Activated gamma-delta T cell treated with anti-CD3 and anti-CD28 coated beads, Interleukin-2, amount 50 U/mL, for 16 hours (primary cell): ENCODE data around the gene TRIL.

Experiments used
- DNase-seq: peaks from one replicate; pipeline ENCODE4 v3.0.0-alpha.2; 2020; ENCODE audit warnings: low read depth

The TRIL gene, protein sequence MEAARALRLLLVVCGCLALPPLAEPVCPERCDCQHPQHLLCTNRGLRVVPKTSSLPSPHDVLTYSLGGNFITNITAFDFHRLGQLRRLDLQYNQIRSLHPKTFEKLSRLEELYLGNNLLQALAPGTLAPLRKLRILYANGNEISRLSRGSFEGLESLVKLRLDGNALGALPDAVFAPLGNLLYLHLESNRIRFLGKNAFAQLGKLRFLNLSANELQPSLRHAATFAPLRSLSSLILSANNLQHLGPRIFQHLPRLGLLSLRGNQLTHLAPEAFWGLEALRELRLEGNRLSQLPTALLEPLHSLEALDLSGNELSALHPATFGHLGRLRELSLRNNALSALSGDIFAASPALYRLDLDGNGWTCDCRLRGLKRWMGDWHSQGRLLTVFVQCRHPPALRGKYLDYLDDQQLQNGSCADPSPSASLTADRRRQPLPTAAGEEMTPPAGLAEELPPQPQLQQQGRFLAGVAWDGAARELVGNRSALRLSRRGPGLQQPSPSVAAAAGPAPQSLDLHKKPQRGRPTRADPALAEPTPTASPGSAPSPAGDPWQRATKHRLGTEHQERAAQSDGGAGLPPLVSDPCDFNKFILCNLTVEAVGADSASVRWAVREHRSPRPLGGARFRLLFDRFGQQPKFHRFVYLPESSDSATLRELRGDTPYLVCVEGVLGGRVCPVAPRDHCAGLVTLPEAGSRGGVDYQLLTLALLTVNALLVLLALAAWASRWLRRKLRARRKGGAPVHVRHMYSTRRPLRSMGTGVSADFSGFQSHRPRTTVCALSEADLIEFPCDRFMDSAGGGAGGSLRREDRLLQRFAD

DNA sequence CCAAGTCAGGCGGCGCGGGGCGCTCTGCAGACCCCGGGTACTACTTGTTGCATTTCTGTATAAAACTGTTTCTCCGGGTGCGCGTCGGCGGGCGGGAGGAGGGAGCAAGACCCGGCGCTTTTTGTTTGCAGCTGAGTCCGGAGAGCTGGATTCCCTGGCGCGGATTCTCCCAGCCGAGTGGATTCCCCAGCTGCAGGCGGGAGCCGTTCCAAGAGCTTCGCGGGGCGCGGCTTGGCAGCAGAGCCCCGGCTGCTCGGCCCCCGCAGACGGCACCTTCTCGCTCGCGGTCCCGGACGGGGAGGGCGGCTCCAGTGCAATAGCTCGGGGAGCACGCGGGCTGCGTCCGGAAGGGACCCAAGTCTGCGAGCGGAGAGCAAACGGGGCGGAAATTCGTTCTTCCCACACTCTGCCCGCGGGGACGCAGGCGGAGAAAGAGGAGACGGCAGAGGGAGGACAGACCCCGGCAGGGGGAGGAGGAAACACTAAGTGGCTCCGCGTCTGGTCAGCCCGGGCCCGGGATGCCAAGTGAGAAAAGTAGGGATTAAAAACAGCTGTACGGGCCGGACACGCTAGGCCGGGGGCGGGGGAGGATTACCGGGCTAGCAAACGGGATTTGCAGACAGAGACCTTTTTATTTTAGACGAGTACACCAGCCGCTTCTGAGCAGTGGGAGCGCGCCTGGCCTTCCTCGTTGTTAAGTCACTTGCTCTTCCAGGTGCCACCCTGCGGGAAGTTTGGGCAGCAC, at the start of gene TRIL:
TSS of gene TRIL (minus strand) at position 96 of the 745 bp plus-strand sequence. CDS start 284 bp downstream, outside the sequence.
- DNase-seq: no peak

DNA sequence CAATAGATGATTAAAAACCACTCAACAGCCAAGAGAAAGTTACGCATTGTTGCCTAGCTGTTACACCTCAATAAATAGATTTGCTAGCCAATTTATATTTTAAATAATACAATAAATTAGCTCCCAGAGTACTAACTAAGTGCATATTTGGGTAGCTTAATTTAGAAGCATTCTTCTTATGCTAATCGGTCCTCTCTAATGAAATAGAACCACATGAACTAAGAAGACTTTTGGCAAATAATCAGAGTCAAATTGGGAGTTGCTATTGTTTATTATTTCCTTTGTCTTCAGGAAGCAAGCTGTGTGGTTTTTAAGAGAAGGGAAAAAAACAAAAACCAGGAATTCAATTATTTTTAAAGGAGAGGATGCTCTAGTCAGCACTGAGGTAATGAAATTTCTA, 49.0 kb upstream of the TRIL start:
- no peak for DNase-seq

DNA sequence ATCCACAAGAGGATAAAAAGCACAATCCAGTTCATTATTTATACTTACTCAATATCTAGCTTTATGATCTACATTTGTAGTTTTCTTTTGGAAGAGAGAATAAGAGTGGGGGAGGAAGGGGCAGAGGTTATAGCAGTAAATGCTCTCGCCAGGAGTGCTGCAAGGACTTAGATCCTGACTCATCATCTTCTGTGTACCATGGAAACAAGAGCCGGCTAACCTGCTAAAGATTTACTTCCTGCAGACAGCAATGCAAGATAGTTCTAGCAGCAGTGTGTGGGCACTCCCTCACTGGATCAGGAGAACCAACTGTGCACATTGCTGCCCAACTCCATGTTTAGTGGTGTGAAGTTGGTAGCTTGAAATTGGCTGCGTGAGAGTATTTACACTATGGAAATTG, 47.7 kb upstream of the TRIL start:
- no peak for DNase-seq

DNA sequence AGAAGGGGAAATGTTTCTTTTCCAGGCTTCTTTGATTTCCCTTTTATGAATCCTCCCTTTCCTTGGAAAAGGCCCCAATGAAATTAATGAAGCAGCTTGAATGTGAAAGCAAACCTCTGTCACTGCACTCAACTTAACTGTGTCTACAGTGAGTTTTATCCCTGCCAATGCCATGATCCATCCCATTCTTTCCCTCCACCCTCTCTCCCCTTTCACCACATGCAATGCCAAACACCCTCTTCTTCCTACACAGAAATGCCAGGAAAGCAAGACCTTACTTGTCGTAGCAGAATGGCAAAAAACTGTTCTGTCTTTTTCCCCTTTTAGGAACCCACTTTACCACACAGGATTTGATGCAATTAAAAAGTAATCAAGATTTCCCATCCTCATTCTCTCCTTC, 47.3 kb upstream of the TRIL start:
- no peak for DNase-seq

DNA sequence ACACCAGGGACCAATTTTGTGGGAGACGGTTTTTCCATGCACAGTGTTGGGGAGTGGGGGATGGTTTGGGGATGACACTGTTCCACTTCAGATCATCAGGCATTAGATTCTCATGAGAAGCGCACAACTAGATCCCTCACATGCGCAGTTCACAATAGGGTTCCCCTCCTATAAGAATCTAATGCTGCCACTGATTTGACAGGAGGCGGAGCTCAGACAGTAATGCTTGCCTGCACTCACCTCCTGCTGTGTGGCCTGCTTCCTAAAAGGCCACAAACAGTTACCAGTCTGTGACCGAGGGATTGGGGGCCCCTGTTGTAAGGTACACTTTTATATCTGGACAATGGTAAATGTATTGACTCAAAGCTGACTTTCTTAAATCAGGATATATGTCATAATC, 45.6 kb upstream of the TRIL start:
- no peak for DNase-seq

DNA sequence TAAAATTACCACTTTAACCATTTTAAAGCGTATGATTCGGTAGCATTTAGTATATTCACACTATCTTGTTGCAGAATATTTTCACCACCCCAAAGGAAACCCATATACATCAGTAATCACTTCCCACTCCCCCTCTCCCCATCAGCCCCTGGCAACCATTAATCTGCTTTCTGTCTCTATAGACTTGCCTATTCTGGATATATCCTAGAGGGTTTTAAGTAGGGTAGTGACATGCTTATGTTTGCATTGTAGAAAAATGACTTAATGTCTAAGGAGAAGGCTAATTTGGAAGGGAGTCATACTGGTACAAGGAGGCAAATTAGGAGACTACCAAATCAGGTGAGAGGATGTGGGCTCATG, 42.6 kb upstream of the TRIL start:
- no peak for DNase-seq

DNA sequence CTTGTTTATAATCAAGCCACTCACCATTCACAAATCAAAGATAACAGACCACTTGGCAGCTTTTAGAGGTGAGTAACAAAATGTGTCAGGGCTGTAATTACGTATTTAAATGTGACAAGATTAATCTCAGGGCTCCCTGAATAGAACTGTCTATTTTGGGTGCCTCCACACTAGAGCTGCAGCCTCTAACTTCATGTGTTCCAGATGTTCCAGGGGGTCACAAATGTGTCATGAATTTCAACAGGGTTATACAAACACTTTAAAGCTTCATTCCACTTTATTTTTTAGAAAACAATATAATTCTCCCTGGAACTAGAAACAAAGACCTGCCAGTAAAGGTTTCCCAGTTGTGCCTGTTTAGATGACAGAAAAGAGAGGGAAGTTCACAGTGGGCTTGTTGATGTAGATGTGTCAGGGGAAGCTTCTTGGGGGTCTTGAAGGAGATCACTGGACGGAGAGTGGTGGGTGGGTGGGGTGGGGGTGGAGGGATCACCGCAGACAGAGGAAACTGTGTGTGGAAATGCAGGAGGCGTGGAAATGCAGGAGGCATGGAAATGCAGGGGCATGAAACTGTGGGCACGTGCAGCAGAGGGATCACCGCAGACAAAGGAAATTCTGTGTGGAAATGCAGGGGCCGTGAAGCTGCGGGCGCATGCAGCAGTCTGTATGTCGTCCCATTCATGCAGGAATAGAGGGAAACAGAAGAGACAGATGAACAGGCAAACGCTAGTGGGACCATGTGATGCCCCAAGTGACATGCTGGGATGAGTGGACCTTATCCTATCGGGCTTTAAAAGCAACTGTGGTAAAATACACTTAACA, 42.0 kb upstream of the TRIL start:
- no peak for DNase-seq

DNA sequence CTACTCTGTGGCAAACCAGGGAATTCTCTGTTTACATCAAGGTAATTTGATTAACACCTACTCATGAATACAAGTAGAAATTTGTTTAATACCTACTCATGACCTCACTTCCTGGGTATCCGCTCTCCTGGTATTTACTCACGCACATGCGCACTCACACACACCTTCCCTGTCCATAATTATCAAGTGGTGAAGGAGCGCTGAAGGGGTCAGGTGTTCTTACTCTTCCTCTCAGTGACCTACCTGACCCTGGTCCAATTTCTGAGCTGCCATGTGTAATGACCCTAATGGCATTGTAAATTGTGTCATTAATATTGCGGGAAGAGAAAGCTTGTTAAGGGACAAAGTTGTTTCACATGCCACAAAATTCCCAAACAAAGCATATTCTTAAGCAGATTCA, 41.3 kb upstream of the TRIL start:
- no peak for DNase-seq

DNA sequence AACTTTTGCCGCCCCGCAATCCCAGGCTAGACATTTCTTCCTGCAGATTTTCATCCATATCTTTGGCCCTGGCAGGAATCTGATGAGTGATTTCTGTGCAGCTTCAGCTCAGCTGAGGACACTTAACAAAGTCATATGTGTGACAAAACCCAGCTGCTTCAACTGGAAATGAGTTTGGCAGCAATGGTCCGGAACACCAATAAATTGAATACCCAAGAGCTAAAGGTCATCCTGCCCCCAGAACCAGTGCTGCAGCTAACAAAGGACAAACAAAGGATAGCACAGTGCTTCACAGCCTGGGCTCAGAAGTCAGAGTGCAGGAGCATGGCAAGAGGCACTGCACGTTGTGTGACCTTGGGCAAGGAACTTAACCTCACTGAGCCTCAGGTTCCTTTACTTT, 40.0 kb upstream of the TRIL start:
- no peak for DNase-seq

DNA sequence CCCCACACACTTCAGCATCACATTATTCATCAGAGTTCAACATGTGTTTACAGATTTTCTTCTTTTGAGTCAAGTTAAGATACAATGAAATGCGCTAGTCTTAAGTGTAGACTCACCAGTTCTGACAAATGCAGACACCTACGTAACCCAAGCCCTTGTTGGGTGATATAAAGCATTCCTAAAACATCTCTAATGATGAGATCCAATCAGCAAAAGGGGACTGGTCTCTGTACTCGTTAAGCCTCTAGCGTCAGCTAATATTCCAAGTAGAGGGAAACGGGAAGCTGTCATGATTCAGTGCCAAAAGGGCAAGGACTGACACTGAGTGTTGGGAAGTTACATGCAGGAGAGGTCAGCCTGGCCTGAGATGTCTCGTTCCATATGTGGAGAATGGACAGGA, 38.7 kb upstream of the TRIL start:
- DNase-seq: no peak

DNA sequence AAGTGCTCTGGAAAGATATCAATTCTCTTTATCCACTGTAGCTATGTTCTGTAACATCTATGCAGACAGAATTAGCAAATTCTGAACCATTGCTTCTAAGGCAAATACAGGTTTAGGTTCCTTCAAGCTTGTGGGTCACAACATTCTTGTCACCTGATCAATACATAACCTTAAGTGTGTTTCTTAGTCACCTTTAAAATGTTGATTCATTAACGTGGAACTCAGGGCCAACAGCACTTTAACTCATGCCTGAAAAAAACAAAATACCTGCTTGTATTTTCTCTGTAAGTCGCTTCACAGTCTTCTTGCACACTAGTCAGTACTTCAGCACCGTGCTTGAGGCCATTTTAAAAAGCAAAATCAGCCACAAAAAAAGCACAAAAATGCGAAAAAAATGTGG, 35.2 kb upstream of the TRIL start:
- no peak for DNase-seq

DNA sequence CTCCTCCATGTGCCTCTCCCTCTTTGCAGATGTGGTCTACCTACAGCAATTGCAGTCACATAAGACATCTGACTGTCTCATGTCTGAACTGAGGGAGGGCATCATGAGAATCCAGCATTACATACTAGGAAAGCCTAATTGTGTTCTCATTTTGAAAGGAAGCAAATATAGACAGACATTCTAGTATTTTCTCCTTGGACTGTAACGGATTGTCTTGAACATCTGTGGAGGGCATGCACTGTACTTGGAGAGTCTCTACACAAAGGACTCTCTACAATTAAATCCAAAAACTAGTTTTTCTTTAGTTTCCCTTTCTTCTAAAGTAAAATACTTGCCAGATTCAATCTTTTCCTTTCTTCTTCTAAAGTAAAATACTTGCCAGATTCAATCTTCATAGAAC, 34.7 kb upstream of the TRIL start:
- no peak for DNase-seq

DNA sequence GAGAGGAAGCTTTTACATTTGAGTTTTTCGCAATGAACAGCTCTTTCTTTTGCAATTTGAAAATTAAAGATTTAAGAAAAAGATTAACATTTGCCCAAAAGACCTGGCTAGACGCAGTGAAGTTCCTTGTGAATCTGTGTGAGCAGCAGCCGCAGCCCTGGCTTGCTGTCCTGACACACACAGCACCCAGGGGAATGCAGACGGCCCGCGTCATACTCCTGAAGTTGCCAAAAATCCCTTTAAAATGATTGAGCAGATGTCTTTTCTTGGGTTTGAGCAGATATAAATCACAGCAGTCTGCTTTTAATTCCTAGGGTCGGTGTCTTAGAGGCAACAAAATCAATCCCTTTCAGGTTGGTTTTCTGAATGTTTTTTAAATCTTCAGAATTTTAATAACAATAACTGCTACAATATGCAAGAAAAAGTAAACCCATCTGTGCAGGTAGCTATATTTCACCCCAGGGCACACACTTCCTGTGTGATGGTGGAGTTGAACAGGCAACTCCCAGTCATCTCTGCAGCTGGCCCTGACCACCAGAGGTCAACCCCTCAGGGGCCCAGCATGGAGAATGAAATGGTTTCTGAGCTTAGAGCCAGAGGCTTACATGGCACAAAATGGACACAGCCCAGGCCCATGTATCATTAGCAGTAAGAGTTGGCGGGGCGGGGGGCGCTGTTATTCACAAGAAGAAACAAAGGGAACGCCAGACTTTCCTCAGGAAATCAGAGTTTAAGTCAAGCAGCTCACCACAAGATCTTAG, 32.2 kb upstream of the TRIL start:
- DNase-seq: no peak

DNA sequence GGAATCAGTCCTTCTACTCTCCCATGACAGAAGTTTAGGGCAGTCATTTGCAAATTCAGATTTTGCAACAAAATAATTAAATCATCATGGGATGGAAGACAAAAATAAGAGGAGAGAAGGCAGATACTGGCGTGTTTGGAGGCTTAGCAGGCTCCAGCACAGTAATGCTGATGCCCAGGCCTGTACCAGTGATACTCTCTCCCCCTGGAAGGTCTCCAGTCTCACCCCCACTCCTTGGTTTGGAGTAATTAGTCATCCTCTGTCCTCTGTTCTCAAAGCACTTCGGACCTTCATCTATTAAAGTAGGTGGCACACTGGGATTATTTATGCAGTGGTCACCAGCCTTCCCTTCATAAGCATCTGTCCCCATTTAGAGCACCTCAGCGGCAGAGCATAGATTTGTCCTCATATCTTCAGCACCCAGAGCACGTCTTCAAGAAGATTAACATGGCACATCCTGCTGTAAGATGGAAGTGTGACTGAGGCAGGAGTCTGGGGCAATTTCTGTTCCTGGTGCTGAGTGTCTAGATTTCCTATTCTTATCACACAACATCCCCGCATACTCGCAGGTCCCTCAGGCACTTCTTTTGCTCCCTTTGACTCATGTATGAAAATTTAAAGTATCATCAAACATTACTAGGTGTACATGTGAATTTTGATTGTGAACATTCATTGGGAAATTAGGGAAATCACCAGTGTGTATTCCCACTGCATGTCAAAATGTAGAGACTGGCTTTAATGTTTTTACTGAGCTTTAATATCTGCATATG, 31.3 kb upstream of the TRIL start:
- no peak for DNase-seq

DNA sequence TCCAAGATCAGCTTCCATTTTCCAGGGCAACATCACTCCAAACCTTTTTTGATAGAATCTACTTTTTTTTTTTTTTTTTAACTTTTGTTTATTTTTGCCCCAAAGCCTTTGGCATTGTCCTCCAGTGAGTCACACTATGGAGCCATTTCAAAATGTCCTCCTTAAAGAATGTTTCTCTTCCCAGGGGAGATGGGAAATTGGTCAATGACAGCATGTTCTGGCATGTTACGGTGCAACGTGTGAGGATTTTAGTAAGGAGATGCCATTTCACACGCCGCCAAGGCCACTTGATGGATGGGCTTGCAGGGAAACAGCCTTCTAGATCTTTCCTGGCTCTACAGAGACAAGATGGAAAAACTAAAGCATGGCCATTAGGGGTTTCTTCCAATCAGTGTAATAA, 30.7 kb upstream of the TRIL start:
- DNase-seq: no peak

DNA sequence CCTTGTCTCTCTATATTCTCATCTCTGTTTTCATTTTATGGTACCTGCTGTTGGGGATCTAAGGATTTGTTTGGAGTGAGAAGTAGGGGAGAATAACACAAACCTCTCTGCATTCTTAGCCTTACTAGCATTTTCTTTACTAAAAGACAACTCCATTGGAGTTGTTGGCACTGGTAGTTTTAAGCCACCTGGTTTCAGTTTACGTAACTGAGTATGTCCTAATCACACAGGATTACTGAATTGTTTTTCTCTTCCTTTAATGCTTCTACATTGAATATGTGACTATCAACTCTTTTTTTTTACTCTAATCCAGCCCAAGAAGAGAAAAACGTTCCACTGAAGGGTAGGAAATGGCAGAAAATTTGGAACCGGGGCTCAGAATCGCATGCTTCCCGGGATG, 30.0 kb upstream of the TRIL start:
- no peak for DNase-seq

DNA sequence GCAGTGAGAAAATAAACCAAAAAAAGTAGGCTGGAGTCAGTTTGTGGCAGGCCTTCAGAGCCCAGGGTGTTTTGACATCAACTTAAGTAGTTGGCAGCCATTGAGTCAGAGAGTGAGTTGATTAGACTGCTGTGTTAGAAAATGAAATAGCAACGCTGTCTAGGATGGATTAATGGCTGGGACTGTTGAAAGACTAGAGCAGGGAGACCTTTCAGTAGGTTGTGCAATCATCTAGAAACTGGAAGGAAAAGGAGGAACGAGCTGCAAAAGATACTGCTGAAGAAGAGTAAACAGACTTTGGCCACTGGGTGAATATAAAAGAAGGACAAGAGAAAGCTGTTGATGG, 28.6 kb upstream of the TRIL start:
- no peak for DNase-seq

DNA sequence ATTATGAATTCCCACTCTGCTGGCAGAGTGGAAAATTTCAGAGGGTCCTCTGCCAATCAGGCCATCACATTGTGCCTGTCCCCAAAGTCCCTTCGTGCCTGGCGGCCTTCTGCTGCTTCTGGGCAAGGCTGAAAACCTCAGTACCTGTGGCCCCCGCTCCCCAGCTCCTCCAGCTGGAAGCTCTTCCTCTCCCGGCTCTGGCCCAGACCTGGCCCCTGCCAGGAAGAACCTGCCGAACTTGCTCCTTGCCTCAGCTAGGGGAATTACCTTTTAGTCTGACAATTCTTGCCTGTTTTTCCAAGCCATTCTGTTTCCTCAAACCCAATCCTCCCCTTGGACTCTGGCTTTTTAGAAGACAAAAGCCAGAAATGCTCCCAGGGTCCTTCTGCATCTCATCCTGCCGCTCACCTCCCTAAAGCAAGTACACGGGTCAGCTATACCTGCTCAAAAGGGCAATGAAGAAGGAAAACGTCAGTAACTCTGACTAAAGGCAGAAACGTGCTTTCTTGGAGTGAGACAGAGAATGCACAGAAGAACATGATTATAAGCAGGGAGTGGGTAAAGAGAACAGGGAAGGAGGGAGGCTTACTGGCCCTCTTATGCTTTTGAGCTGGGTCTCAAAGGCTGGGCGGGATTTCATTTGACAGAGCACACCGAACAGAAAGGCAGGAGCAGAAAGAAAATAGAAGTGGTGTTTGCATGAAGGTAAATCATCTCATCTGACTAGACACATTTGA, 28.1 kb upstream of the TRIL start:
- no peak for DNase-seq

DNA sequence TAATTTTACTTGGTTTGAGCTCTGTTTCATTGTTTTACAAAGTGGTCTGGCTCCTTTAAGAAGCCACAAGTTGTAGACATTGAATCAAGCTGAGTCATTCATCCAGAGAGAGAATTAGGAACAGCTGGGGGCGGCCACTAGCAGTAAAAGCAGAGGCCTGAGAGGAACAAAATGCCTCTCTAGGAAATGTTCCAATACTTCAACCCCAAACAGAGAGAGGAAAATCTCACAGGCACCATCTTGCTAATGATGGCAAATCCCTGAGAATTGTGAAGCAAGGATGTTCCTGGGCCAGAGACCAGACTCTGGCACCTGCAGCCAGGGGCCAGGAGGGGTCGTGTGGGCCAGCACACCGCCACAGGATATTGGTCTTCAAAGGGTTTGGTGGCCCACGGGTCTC, 26.5 kb upstream of the TRIL start:
- DNase-seq: no peak

DNA sequence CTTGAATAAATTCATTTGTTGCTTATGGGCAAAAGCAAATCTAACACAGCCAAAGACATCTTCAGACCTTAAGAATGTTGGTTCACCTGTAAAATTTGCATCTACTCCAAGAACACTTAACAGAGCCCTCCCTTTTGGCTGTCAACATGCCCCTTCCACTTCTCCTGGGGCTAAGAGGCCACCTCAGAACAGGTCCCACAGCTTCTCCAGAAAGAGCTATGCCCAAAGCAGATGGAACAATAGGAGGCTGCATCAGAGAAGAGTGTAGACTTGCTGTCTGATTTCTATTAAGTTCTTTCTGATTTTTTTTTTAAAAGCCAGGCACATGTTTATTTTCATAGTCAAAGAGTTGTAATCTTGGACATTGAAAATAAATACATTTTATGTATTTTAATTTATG, 26.1 kb upstream of the TRIL start:
- DNase-seq: no peak
